ENCODE results near the gene OCLN.
"Not testable (repeated sequence)": the region's sequence is repeated elsewhere in the genome, so short reads cannot be mapped to it uniquely, and the experiment has no call there.

Gene OCLN

DNA sequence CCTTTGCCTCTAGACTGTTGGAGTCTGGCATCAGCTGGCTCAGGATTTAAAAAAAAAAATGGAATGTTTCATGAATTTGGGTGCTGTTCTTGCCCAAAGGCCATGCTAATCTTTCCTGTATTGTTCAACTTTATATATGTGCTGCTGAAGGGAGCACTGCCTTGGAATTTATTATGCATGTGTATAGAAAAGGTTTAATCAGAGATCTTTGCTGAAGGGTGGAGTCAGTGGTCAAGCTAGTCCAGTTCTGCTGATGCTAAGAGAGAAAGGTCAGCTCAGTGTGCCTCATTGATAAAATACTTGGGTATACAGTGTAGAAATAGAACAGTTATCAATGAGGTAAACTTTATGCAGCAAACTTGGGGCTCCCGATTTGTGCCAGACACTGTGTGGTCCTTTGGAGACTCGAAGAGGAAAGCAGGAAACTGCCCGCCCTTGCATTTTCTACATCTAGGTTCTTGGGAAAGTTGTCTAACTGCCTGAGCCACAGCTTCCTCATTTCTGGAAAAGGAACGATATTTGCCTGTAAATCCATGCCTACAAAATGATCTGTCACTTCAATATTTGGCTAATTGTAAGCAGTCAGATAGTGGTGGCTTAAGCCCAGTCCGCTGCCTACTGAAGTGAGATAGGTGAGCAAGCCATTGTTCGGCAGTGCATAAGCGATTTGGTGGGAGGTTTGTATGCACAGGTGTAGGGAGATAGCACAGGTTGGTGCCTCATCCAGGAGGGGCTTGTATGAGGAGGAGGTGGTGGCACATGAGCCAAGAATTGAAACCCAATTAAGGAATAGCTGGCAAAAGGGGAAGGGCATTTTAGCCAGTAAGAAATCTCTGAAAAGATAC lies 38.2 kb downstream of the OCLN start:
- DNase-seq, result peak; percentile 40 to 61 (median 56)

DNA sequence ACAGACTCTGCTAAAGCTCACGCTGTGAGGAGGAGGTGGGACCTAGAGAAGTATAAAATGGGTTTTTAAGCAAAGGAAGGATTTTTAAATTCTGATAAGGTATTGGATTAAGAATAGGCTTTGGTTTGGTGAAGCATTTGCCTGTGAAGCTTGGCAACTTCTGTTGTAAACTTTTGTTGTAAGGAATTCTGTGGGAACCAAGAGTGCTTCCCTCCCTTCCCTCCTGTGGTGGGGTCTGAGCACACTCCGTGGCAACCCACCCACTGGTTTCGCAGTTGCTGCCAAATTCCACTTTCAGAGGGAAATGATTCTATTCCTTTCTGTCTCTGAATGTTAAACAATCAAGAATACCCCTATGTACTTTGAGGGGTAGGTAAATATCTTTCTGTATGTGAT lies 38.8 kb downstream of the OCLN start:
- DNase-seq, result no peak

GRCh38 chr5:69537911-69538310 lies 45.3 kb downstream of the OCLN start:
- not testable (repeated sequence) for DNase-seq

GRCh38 chr5:69538735-69539134 lies 46.1 kb downstream of the OCLN start:
- not testable (repeated sequence) for DNase-seq

DNA sequence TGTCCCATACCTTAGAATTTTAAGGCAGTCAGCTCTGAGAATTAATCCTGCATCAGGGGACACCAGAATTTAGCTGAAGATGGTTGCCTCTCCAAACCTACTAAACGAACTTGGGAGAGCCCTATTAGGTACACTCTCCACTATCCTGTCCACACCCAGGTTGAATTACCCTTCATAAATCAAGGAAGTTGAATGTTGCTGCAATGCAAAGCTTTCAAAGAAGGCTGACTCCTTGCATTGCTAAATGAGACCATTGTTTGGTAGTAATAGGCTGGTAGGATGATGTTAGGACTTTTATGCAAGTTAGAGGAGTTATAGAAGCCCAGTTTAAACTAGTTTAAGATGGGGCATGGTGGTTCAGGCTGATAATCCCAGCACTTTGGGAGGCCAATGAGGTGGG lies 48.8 kb downstream of the OCLN start:
- DNase-seq, result not testable (repeated sequence)

DNA sequence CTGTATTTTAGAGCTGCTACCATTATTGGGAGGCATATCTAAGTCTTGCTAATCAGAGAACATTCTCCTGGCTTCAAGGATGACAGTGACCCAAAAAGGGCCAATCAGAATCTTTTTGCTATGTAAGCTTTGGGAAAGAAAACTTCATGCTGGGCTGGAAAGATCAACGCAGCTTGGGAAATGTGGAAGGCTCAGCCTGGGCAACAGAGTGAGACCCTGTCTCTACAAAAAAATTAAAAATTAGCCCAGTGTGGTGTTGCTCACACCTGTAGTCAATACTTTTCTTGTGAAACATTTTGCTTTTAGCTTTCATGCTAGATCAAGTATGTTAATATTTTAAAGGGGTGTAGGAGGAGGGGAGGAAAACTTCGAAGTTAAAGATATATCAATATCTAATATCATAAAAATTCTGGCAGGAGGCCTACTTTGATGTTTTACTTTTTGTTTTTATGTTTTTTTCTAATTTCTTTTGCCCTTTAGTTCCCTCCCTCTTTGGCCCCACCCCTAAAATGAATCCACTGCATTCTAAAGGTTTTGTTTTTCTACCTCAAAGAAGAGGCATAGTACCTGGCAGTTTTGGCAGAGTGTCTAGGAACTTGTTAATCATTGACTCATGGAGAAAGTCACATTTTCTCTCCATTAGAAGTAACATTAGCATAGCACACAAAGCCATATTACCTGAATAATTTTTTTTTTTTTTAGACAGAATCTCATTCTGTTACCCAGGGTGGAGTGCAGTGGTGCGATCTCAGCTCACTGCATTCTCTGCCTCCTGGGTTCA lies 50.4 kb downstream of the OCLN start:
- not testable (repeated sequence) for DNase-seq

DNA sequence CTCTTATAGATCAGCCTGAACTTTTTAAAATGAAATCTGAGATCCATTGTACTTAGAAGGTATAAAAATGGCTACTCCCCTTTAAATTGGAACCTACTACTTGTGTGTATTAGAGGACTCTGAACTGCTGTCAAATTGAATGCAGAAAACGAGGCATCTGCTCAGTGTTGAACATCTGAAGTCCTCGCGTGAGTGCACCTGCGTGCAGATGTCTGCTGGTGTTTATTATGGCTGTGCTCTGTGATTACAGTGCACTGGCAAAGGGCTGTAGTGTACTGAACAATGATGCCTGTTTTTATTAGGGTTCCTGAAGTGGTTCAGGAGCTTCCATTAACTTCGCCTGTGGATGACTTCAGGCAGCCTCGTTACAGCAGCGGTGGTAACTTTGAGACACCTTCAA lies 52.0 kb downstream of the OCLN start:
- DNase-seq, result not testable (repeated sequence)

DNA sequence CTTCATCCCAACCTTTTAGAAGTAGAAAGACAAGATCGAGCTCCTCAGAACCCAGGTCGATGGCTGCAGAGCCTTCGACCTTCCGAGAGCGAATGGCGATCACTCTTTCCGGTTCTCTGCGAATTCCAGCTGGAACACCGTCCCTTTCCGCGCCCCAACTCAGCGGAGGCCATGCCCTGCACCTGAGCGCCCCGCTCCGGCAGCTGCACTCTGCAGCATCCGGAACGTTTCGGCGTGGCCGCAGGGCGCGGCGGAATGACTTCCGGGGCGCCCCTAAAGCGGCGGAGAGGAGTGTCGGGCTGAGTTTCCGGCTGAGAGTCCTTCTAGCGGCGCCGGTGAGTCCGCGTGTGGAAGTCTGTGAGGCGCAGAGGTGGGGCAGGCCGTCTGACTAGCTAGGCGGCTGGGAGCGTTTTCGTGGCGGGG lies 67.3 kb downstream of the OCLN start, which contains the start of gene GTF2H2C:
GTF2H2C (plus strand) TSS at position 284 of the 423 bp plus-strand sequence. CDS start 4,942 bp downstream, outside the sequence.
- peak; percentile 73 to 86 (median 79) for DNase-seq

DNA sequence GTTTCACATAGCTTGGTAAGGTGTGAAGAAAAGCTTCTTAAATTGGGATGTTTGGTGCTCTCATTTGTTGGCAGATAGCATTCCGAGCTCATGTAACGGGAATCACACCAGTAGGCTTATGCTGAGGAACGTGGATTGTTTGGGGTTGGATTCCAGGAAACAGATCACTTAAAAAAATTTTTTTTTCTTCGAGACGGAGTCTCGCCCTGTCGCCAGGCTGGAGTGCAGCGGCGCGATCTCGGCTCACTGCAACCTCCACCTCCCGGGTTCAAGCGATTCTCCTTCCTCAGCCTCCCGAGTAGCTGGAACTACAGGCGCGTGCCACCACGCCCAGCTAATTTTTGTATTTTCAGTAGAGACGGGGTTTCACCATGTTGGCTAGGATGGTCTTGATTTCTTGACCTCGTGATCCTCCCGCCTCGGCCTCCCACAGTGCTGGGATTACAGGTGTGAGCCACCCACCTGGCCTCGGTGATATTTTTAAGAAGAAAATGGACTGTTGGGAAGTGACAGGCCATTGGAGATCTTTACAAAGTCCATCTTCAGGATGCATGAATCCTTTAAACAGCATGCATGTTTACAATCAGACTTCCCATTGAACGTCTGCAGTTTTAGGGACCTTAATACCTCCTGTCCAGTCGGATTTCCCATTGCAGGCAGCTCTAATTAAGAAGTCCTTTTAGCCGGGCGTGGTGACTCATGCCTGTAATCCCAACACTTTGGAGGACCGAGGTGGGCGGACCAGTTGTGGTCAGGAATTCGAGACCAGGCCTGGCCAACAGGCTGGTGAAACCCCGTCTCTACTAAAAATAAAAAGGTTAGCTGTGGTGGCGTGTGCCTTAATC lies 68.2 kb downstream of the OCLN start:
- DNase-seq, result peak in 1 of 4 experiments; percentile 1

DNA sequence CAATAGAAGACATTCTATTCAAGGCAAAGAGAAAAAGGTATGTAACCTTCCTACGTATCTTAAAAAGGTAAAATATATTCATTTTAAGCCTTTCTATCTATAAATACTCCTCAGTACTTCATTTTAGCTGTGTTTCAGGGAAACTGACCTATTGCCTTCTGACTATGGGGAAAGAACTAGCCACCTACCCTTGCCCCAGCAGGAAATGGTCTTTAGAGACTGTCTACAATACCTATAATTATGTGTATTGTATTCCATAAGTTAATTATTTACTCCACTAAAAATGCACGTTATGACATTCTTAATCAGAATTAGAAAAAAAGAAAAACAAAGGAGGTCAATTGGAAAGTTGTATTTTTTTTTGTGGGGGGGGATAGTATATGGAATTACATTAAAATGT lies 73.6 kb downstream of the OCLN start:
- not testable (repeated sequence) for DNase-seq

GRCh38 chr5:69568072-69568471 lies 75.5 kb downstream of the OCLN start:
- DNase-seq, result not testable (repeated sequence)

DNA sequence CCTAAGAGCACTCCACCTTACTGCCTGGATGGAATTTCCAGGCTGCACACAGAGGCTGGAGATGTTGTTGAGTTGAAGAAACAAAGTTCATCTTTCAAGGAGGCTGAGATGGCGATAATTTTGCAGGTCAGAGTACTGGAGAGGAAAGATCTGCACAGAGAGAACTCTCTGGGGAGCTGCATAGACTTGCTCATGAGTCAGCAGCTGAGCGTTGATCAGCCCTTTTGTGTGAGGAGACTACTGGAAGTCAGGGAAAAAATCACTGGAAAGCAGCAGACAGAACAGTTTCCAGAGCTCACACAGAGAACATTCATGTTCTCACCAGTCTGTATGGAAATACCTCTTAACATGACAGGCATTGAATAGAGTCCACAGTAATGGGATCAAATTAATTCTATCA lies 90.8 kb downstream of the OCLN start:
- DNase-seq, result not testable (repeated sequence)

DNA sequence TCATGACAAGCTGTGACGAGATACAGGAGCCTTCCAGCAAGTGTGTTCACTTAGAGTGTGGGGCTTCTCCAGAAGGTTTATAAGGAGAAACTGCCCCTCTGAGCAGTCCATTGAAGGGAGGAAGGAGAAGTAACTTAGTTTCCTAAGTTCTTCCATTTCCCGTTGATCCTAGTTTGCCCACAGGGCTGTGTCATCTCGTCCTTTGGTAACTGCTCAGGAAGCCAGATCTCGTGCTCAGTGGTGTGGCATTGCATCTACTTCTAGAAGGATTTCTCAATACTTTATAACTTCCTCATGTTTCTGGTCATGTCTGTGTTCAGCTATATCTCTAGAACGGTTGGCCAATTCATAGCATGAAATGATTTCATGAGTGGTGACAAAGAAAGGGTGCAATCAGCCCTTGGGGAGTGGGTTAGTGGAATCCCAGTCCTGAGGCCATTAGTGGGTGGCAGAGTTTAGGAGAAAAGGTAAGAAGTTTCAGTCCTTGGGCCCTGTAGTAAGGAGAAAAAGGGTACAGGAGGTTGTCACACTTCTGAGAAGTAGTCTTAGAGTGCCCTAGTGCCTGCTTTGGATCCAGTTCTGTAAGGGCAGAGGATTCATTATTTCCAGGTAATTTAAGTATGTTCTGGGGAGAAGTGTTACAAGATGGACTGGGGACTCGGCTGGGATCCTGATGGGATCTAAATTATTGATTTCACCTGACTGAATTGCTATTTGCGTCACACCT lies 103.7 kb downstream of the OCLN start:
- not testable (repeated sequence) for DNase-seq

DNA sequence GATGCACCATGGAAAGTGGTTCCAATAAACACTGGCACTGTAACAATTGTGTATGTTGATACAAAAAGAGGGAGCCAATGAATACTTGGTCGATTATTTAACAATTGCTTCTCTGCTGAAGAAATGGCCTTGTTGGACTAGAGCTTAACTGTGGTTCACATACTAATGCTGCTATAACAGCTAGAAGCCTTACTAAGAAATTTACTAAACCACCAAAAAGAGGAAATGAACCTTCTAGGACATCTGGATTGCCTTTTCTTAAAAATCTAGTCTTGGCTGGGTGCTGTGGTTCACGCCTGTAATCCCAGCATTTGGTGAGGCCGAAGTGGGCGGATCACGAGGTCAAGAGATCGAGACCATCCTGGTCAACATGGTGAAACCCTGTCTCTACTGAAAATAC lies 109.4 kb downstream of the OCLN start:
- DNase-seq, result not testable (repeated sequence)

DNA sequence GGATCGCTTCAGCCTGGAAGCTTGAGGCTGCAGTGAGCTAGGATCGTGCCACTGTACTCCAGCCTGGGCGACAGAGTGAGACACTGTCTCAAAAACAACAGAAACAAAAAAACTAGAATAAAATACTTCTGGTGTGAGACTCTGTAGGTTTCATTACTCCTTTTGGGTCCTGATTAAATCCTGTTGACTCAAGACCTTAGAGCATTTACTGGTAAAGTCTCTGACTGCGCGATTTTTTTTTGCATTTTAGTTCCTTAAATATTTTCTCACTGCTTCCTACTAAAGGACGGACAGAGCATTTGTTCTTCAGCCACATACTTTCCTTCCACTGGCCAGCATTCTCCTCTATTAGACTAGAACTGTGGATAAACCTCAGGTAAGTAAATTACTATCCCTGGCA lies 114.2 kb downstream of the OCLN start:
- DNase-seq, result not testable (repeated sequence)
